ENCODE data around the gene THOC5. TPM values are rescaled to one million over a fixed set of nuclear protein-coding genes. Genes with fewer than 3 reads are reported as not detected.

THOC5 gene
- total and polyA plus RNA-seq, 12 donors: 13.2 to 42.4 (median 27.7) TPM

GRCh38 chr22:29512031-29512430 is 41.5 kb downstream of the THOC5 start:
- H3K4me1 ChIP-seq (replicated peaks in 1 of 2): peaks cover under 1% of the 10 kb centered on the region in 2 donors
- intact Hi-C loops (cut with DNase I): no loop called here
- no peak overlapping the region for H3K27ac ChIP-seq
- H3K4me3 ChIP-seq: no peak overlapping the region
- 71 to 87% (median 84%) methylated on average over 4 of the region's 4 CpGs for WGBS, 4 donors
- DNase-seq: no peak
- peaks cover 0 to 79% of the 10 kb centered on the region in 2 donors for H3K36me3 ChIP-seq (replicated peaks in 1 of 2)
- H3K27me3 ChIP-seq: no peaks in the 10 kb centered on the region
- H3K9me3 ChIP-seq (replicated peaks in 1 of 3): no peaks in the 10 kb centered on the region
- TF ChIP-seq POLR2A (IDR thresholded peaks at IDR 0.05) (no peak), CTCF (IDR thresholded peaks at IDR 0.05) (no peak)

- WGBS, 4 donors: 60 to 90% (median 89%) methylated on average over 1 to 8 of the region's 8 CpGs
- no peak overlapping the region for H3K27ac ChIP-seq
- H3K27me3 ChIP-seq: no peaks in the 10 kb centered on the region
- no peaks in the 10 kb centered on the region for H3K9me3 ChIP-seq (replicated peaks in 1 of 3)
- intact Hi-C loops (cut with DNase I): no loop called here
- TF ChIP-seq CTCF (IDR thresholded peaks at IDR 0.05): no peak
- H3K4me1 ChIP-seq (replicated peaks in 1 of 2): no peaks in the 10 kb centered on the region
- no peak overlapping the region for H3K4me3 ChIP-seq
- DNase-seq: no peak
- peaks cover 0 to 77% of the 10 kb centered on the region in 2 donors for H3K36me3 ChIP-seq (replicated peaks in 1 of 2)
Measured at GRCh38 chr22:29511126-29511862, 42.3 kb downstream of the THOC5 start.

- TF ChIP-seq POLR2A (IDR thresholded peaks at IDR 0.05) (no peak), CTCF (IDR thresholded peaks at IDR 0.05) (no peak)
- DNase-seq: no peak
- Histone ChIP-seq H3K4me1 (replicated peaks in 1 of 2) (no peaks in the 10 kb centered on the region), H3K4me3 (no peak overlapping the region), H3K36me3 (replicated peaks in 1 of 2) (peaks cover 0 to 70% of the 10 kb centered on the region in 2 donors), H3K9me3 (replicated peaks in 1 of 3) (no peaks in the 10 kb centered on the region), H3K27me3 (no peaks in the 10 kb centered on the region), H3K27ac (no peak overlapping the region)
- WGBS, 4 donors: 85 to 94% (median 87%) methylated on average over 2 of the region's 2 CpGs
- intact Hi-C loops (cut with DNase I): no loop called here
Measured at GRCh38 chr22:29510542-29510941, 43.0 kb downstream of the THOC5 start.

- H3K27me3 ChIP-seq: no peaks in the 10 kb centered on the region
- H3K27ac ChIP-seq: no peak overlapping the region
- DNase-seq: no peak
- no peak for TF ChIP-seq POLR2A (IDR thresholded peaks at IDR 0.05)
- no peak for TF ChIP-seq CTCF (IDR thresholded peaks at IDR 0.05)
- H3K4me1 ChIP-seq (replicated peaks in 1 of 2): no peaks in the 10 kb centered on the region
- H3K9me3 ChIP-seq (replicated peaks in 1 of 3): no peaks in the 10 kb centered on the region
- peaks cover 0 to 63% of the 10 kb centered on the region in 2 donors for H3K36me3 ChIP-seq (replicated peaks in 1 of 2)
- intact Hi-C loops (cut with DNase I): no loop called here
- H3K4me3 ChIP-seq: no peak overlapping the region
- 80 to 89% (median 86%) methylated on average over 1 of the region's 1 CpG for WGBS, 4 donors
Measured at GRCh38 chr22:29509815-29510214, 43.7 kb downstream of the THOC5 start.

All from adrenal gland (tissue), 12 donors.